WTC11 (cell line): ENCODE data around the gene NCAPD2. TPM values are rescaled to one million over a fixed set of nuclear protein-coding genes. Genes with fewer than 3 reads are reported as not detected.

Experiments
- ATAC-seq: fragments of 200-7000 bp; cut with Tn5 transposase; 2 replicates; pipeline ENCODE4 v1.10.0; 2021; ENCODE audit warnings: mild to moderate bottlenecking, moderate library complexity
- CTCF ChIA-PET: fragments of 300-600 bp; sonication (Branson Sonifier 250); formaldehyde crosslinking; loops from one replicate; lab custom pipeline; 2021; ENCODE audit warnings: antibody characterized with exemption; lab: Charles Lee
- POLR2A ChIA-PET: fragments of 350-600 bp; sonication (Branson Sonifier 250); formaldehyde crosslinking; loops from one replicate; lab custom pipeline; 2021; ENCODE audit warnings: antibody characterized with exemption; lab: Charles Lee
- DNase-seq: peaks from one replicate; pipeline ENCODE4 v3.0.0; 2021; ENCODE audit warnings: low spot score
- H3K27ac Mint-ChIP-seq: 2 replicates; pipeline ENCODE4 v1.8.0; 2021; ENCODE audit warnings: mixed read lengths
- H3K27me3 Mint-ChIP-seq: 2 replicates; pipeline ENCODE4 v1.8.0; 2021; ENCODE audit warnings: low read depth, mild to moderate bottlenecking, moderate library complexity, mixed read lengths
- H3K36me3 Mint-ChIP-seq: 2 replicates; pipeline ENCODE4 v1.8.0; 2021; ENCODE audit warnings: mixed read lengths
- H3K4me1 Mint-ChIP-seq: 2 replicates; pipeline ENCODE4 v1.8.0; 2022; ENCODE audit warnings: mixed read lengths
- H3K4me3 Mint-ChIP-seq: 2 replicates; pipeline ENCODE4 v1.8.0; 2021; ENCODE audit warnings: mild to moderate bottlenecking, moderate library complexity, mixed read lengths
- H3K9me3 Mint-ChIP-seq: 2 replicates; pipeline ENCODE4 v1.8.0; 2021; ENCODE audit warnings: mixed read lengths
- CREM ChIP-seq: sonication (generic); formaldehyde crosslinking; IDR thresholded peaks from 2 replicates; pipeline ENCODE4 v1.8.1; 2022; ENCODE audit warnings: mild to moderate bottlenecking, missing genetic modification reagents, moderate library complexity
- ELF4 ChIP-seq: sonication (generic); formaldehyde crosslinking; IDR thresholded peaks from 2 replicates; pipeline ENCODE4 v1.8.1; 2022; ENCODE audit warnings: low read depth, mild to moderate bottlenecking, moderate library complexity, missing genetic modification reagents
- FOXK1 ChIP-seq: sonication (generic); formaldehyde crosslinking; IDR thresholded peaks from 2 replicates; pipeline ENCODE4 v1.8.0; 2022; ENCODE audit warnings: mild to moderate bottlenecking, moderate library complexity, missing genetic modification reagents
- GABPB1 ChIP-seq: sonication (generic); formaldehyde crosslinking; IDR thresholded peaks from 2 replicates; pipeline ENCODE4 v1.8.1; 2023; ENCODE audit warnings: mild to moderate bottlenecking, missing genetic modification reagents
- GRHL2 ChIP-seq: fragments of 250-450 bp; sonication (Bioruptor Pico); IDR thresholded peaks from 2 replicates; pipeline ENCODE4 v1.8.0; 2022; ENCODE audit warnings: mild to moderate bottlenecking, moderate library complexity; ENCODE audit not compliant: insufficient replicate concordance, severe bottlenecking
- GTF2I ChIP-seq: fragments of 250-450 bp; sonication (Bioruptor Pico); conservative IDR thresholded peaks from 2 replicates; pipeline ENCODE4 v1.4.0; 2021; ENCODE audit warnings: mild to moderate bottlenecking
- JAZF1 ChIP-seq: fragments of 250-450 bp; sonication (Bioruptor Pico); IDR thresholded peaks from 2 replicates; pipeline ENCODE4 v1.9.0; 2021; ENCODE audit warnings: moderate library complexity, mild to moderate bottlenecking, inconsistent platforms
- JUN ChIP-seq: sonication (generic); formaldehyde crosslinking; IDR thresholded peaks from 2 replicates; pipeline ENCODE4 v1.8.0; 2023; ENCODE audit warnings: mild to moderate bottlenecking, missing genetic modification reagents
- MXD4 ChIP-seq: fragments of 250-450 bp; sonication (Bioruptor Pico); IDR thresholded peaks from 2 replicates; pipeline ENCODE4 v1.8.0; 2021; ENCODE audit warnings: mild to moderate bottlenecking, moderate library complexity, borderline replicate concordance
- NFATC4 ChIP-seq: fragments of 250-450 bp; sonication (Bioruptor Pico); IDR thresholded peaks from 2 replicates; pipeline ENCODE4 v1.9.0; 2021; ENCODE audit warnings: mild to moderate bottlenecking
- SOX15 ChIP-seq: fragments of 250-450 bp; sonication (Bioruptor Pico); IDR thresholded peaks from 2 replicates; pipeline ENCODE4 v1.9.0; 2021; ENCODE audit warnings: mild to moderate bottlenecking
- ZNF138 ChIP-seq: sonication (generic); formaldehyde crosslinking; conservative IDR thresholded peaks from 2 replicates; pipeline ENCODE4 v1.8.1; 2022; ENCODE audit warnings: mild to moderate bottlenecking, moderate library complexity, missing genetic modification reagents
- ZNF416 ChIP-seq: fragments of 250-450 bp; sonication (Bioruptor Pico); IDR thresholded peaks from 2 replicates; pipeline ENCODE4 v1.9.0; 2021; ENCODE audit warnings: mild to moderate bottlenecking, inconsistent platforms
- total RNA-seq: library from RNA; stranded (reverse); gene quantifications from 3 replicates; pipeline ENCODE4 v1.2.3, GENCODE V29; 2021
- TF ChIP-seq, protein P1 (sequence below): sonication (generic); formaldehyde crosslinking; IDR thresholded peaks from 2 replicates; pipeline ENCODE4 v1.8.1; 2023; ENCODE audit warnings: mild to moderate bottlenecking, missing genetic modification reagents
- TF ChIP-seq, protein P2 (sequence below): fragments of 250-450 bp; sonication (Bioruptor Pico); IDR thresholded peaks from 2 replicates; pipeline ENCODE4 v2.1.2; 2022; ENCODE audit warnings: mild to moderate bottlenecking, moderate library complexity
- TF ChIP-seq, protein P3 (sequence below): fragments of 250-450 bp; sonication (Bioruptor Pico); IDR thresholded peaks from 2 replicates; pipeline ENCODE4 v1.8.0; 2021; ENCODE audit warnings: mild to moderate bottlenecking
- TF ChIP-seq, protein P4 (sequence below): sonication (generic); formaldehyde crosslinking; IDR thresholded peaks from 2 replicates; pipeline ENCODE4 v1.8.0; 2022; ENCODE audit warnings: mild to moderate bottlenecking, missing genetic modification reagents
- TF ChIP-seq, protein P5 (sequence below): sonication (generic); formaldehyde crosslinking; conservative IDR thresholded peaks from 2 replicates; pipeline ENCODE4 v1.8.1; 2023; ENCODE audit warnings: mild to moderate bottlenecking, low read depth, missing genetic modification reagents, moderate library complexity
- TF ChIP-seq, protein P6 (sequence below): sonication (generic); formaldehyde crosslinking; IDR thresholded peaks from 2 replicates; pipeline ENCODE4 v1.8.1; 2022; ENCODE audit warnings: missing genetic modification reagents, borderline replicate concordance

The NCAPD2 gene
- total RNA-seq, 1 experiment from 2014 or later, result 141 TPM

DNA sequence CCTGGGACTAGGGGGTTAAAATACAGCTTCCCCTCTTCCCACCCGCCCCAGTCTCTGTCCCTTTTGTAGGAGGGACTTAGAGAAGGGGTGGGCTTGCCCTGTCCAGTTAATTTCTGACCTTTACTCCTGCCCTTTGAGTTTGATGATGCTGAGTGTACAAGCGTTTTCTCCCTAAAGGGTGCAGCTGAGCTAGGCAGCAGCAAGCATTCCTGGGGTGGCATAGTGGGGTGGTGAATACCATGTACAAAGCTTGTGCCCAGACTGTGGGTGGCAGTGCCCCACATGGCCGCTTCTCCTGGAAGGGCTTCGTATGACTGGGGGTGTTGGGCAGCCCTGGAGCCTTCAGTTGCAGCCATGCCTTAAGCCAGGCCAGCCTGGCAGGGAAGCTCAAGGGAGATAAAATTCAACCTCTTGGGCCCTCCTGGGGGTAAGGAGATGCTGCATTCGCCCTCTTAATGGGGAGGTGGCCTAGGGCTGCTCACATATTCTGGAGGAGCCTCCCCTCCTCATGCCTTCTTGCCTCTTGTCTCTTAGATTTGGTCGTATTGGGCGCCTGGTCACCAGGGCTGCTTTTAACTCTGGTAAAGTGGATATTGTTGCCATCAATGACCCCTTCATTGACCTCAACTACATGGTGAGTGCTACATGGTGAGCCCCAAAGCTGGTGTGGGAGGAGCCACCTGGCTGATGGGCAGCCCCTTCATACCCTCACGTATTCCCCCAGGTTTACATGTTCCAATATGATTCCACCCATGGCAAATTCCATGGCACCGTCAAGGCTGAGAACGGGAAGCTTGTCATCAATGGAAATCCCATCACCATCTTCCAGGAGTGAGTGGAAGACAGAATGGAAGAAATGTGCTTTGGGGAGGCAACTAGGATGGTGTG lies 42.3 kb downstream of the NCAPD2 start:
- ChIA-PET CTCF (interaction anchor here (1.7 to 7.1 kb wide), 3 partner anchors 18 to 112 kb away, joined by 5 to 195 read pairs (median 19); partner anchors contain the start of genes IFFO1 and TAPBPL), POLR2A (interaction anchor here (0.6 to 1.9 kb wide), 5 partner anchors 18 to 230 kb away, joined by 3 to 5 read pairs (median 3); partner anchors contain the start of genes NOP2, PTMS and VAMP1)
- TF ChIP-seq JUN (CRISPR knock-in tag) (0 out of 2 replicates have a peak, but pooled peaks have one; percentile 56), ZNF416 (CRISPR knock-in tag) (0 out of 2 replicates have a peak, but pooled peaks have one; percentile 64)
- TF ChIP-seq, protein P1, sequence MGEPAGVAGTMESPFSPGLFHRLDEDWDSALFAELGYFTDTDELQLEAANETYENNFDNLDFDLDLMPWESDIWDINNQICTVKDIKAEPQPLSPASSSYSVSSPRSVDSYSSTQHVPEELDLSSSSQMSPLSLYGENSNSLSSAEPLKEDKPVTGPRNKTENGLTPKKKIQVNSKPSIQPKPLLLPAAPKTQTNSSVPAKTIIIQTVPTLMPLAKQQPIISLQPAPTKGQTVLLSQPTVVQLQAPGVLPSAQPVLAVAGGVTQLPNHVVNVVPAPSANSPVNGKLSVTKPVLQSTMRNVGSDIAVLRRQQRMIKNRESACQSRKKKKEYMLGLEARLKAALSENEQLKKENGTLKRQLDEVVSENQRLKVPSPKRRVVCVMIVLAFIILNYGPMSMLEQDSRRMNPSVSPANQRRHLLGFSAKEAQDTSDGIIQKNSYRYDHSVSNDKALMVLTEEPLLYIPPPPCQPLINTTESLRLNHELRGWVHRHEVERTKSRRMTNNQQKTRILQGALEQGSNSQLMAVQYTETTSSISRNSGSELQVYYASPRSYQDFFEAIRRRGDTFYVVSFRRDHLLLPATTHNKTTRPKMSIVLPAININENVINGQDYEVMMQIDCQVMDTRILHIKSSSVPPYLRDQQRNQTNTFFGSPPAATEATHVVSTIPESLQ (CRISPR knock-in tag), result no peak
- TF ChIP-seq, protein P2, sequence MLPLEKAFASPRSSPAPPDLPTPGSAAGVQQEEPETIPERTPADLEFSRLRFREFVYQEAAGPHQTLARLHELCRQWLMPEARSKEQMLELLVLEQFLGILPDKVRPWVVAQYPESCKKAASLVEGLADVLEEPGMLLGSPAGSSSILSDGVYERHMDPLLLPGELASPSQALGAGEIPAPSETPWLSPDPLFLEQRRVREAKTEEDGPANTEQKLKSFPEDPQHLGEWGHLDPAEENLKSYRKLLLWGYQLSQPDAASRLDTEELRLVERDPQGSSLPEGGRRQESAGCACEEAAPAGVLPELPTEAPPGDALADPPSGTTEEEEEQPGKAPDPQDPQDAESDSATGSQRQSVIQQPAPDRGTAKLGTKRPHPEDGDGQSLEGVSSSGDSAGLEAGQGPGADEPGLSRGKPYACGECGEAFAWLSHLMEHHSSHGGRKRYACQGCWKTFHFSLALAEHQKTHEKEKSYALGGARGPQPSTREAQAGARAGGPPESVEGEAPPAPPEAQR (CRISPR knock-in tag), result no peak
- TF ChIP-seq, protein P3, sequence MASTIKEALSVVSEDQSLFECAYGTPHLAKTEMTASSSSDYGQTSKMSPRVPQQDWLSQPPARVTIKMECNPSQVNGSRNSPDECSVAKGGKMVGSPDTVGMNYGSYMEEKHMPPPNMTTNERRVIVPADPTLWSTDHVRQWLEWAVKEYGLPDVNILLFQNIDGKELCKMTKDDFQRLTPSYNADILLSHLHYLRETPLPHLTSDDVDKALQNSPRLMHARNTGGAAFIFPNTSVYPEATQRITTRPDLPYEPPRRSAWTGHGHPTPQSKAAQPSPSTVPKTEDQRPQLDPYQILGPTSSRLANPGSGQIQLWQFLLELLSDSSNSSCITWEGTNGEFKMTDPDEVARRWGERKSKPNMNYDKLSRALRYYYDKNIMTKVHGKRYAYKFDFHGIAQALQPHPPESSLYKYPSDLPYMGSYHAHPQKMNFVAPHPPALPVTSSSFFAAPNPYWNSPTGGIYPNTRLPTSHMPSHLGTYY, result 0 out of 2 replicates have a peak, but pooled peaks have one; percentile 46
- TF ChIP-seq, protein P4, sequence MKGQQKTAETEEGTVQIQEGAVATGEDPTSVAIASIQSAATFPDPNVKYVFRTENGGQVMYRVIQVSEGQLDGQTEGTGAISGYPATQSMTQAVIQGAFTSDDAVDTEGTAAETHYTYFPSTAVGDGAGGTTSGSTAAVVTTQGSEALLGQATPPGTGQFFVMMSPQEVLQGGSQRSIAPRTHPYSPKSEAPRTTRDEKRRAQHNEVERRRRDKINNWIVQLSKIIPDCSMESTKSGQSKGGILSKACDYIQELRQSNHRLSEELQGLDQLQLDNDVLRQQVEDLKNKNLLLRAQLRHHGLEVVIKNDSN, result no peak
- ATAC-seq (no peak), DNase-seq (no peak)
- peaks cover 54% of the 10 kb centered on the region for H3K4me1 Mint-ChIP-seq
- no peaks in the 10 kb centered on the region for H3K27me3 Mint-ChIP-seq
- peak overlapping the region; percentile 87 for H3K4me3 Mint-ChIP-seq
- H3K27ac Mint-ChIP-seq, result peak overlapping the region; percentile 97
- peaks cover 45% of the 10 kb centered on the region for H3K36me3 Mint-ChIP-seq
- no peaks in the 10 kb centered on the region for H3K9me3 Mint-ChIP-seq

DNA sequence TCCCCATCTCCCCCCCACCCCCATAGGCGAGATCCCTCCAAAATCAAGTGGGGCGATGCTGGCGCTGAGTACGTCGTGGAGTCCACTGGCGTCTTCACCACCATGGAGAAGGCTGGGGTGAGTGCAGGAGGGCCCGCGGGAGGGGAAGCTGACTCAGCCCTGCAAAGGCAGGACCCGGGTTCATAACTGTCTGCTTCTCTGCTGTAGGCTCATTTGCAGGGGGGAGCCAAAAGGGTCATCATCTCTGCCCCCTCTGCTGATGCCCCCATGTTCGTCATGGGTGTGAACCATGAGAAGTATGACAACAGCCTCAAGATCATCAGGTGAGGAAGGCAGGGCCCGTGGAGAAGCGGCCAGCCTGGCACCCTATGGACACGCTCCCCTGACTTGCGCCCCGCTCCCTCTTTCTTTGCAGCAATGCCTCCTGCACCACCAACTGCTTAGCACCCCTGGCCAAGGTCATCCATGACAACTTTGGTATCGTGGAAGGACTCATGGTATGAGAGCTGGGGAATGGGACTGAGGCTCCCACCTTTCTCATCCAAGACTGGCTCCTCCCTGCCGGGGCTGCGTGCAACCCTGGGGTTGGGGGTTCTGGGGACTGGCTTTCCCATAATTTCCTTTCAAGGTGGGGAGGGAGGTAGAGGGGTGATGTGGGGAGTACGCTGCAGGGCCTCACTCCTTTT lies 43.1 kb downstream of the NCAPD2 start:
- CTCF ChIA-PET, result interaction anchor here (0.6 to 7.1 kb wide), 50 partner anchors 8 to 336 kb away, joined by 3 to 195 read pairs (median 4); partner anchors contain the start of genes CDCA3, COPS7A, IFFO1 and LAG3
- no peak for DNase-seq
- H3K27ac Mint-ChIP-seq, result peak overlapping the region; percentile 97

More for the DNA sequence above, 43.1 kb downstream of the NCAPD2 start:
- no peaks in the 10 kb centered on the region for H3K27me3 Mint-ChIP-seq
- TF ChIP-seq ZNF138 (CRISPR knock-in tag) (no peak), JAZF1 (no peak), GABPB1 (CRISPR knock-in tag) (no peak), ELF4 (no peak), SOX15 (no peak), MXD4 (CRISPR knock-in tag) (no peak), GRHL2 (CRISPR knock-in tag) (no peak), CREM (CRISPR knock-in tag) (no peak), NFATC4 (no peak), FOXK1 (CRISPR knock-in tag) (no peak), GTF2I (CRISPR knock-in tag) (no peak), JUN (CRISPR knock-in tag) (no peak)
- TF ChIP-seq, protein P5, sequence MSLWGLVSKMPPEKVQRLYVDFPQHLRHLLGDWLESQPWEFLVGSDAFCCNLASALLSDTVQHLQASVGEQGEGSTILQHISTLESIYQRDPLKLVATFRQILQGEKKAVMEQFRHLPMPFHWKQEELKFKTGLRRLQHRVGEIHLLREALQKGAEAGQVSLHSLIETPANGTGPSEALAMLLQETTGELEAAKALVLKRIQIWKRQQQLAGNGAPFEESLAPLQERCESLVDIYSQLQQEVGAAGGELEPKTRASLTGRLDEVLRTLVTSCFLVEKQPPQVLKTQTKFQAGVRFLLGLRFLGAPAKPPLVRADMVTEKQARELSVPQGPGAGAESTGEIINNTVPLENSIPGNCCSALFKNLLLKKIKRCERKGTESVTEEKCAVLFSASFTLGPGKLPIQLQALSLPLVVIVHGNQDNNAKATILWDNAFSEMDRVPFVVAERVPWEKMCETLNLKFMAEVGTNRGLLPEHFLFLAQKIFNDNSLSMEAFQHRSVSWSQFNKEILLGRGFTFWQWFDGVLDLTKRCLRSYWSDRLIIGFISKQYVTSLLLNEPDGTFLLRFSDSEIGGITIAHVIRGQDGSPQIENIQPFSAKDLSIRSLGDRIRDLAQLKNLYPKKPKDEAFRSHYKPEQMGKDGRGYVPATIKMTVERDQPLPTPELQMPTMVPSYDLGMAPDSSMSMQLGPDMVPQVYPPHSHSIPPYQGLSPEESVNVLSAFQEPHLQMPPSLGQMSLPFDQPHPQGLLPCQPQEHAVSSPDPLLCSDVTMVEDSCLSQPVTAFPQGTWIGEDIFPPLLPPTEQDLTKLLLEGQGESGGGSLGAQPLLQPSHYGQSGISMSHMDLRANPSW (CRISPR knock-in tag), result no peak
- TF ChIP-seq, protein P6, sequence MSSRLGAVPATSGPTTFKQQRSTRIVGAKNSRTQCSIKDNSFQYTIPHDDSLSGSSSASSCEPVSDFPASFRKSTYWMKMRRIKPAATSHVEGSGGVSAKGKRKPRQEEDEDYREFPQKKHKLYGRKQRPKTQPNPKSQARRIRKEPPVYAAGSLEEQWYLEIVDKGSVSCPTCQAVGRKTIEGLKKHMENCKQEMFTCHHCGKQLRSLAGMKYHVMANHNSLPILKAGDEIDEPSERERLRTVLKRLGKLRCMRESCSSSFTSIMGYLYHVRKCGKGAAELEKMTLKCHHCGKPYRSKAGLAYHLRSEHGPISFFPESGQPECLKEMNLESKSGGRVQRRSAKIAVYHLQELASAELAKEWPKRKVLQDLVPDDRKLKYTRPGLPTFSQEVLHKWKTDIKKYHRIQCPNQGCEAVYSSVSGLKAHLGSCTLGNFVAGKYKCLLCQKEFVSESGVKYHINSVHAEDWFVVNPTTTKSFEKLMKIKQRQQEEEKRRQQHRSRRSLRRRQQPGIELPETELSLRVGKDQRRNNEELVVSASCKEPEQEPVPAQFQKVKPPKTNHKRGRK (CRISPR knock-in tag), result no peak
- TF ChIP-seq, protein P2 (CRISPR knock-in tag), result no peak
- TF ChIP-seq, all 79 proteins: peak for 0
- Mint-ChIP-seq H3K36me3 (peaks cover 41% of the 10 kb centered on the region), H3K9me3 (no peaks in the 10 kb centered on the region), H3K4me3 (peak overlapping the region; percentile 87), H3K4me1 (peaks cover 53% of the 10 kb centered on the region)
- POLR2A ChIA-PET, result interaction anchor here (0.6 to 1.9 kb wide), 6 partner anchors 17 to 67 kb away, joined by 3 to 5 read pairs (median 4); partner anchors contain the start of genes NOP2 and VAMP1
- no peak for ATAC-seq
